NCI-H774 (cell line): ENCODE results near the gene MAJIN.
"Not testable (repeated sequence)": the region's sequence is repeated elsewhere in the genome, so short reads cannot be mapped to it uniquely, and the experiment has no call there.

Experiments
- DNase-seq: peaks from one replicate; lab custom pipeline; 2025; lab: John Stamatoyannopoulos, UW

Gene MAJIN

GRCh38 chr11:64990222-64990923 lies 18.5 kb upstream of the MAJIN start:
- no peak for DNase-seq

- no peak for DNase-seq
These were observed 17.5 kb upstream of the MAJIN start for GRCh38 chr11:64989416-64989815.

GRCh38 chr11:64987998-64988854 lies 16.3 kb upstream of the MAJIN start:
- DNase-seq: no peak

GRCh38 chr11:64983339-64983738 lies 11.4 kb upstream of the MAJIN start:
- not testable (repeated sequence) for DNase-seq

GRCh38 chr11:64976651-64977050 lies 4.7 kb upstream of the MAJIN start:
- no peak for DNase-seq

- no peak for DNase-seq
These were observed 2.2 kb upstream of the MAJIN start for GRCh38 chr11:64974124-64974523.

GRCh38 chr11:64970731-64971151 lies 1.2 kb downstream of the MAJIN start:
- no peak for DNase-seq

- DNase-seq: no peak
These were observed 2.7 kb downstream of the MAJIN start for GRCh38 chr11:64969209-64969608.

GRCh38 chr11:64967375-64967774 lies 4.5 kb downstream of the MAJIN start:
- DNase-seq: no peak

GRCh38 chr11:64963072-64963631 lies 8.8 kb downstream of the MAJIN start:
- DNase-seq: no peak

GRCh38 chr11:64960719-64961118 lies 11.2 kb downstream of the MAJIN start:
- no peak for DNase-seq

GRCh38 chr11:64959498-64959897 lies 12.4 kb downstream of the MAJIN start:
- DNase-seq: no peak

GRCh38 chr11:64954201-64954600 lies 17.7 kb downstream of the MAJIN start:
- DNase-seq: no peak

GRCh38 chr11:64951529-64951928 lies 20.4 kb downstream of the MAJIN start:
- no peak for DNase-seq

- no peak for DNase-seq
These were observed 24.6 kb downstream of the MAJIN start for GRCh38 chr11:64947208-64947814.

GRCh38 chr11:64936539-64936938 lies 35.4 kb downstream of the MAJIN start:
- no peak for DNase-seq

- no peak for DNase-seq
These were observed 36.4 kb downstream of the MAJIN start, which contains the start of gene GPHA2 for GRCh38 chr11:64935359-64936081. GPHA2 (minus strand) TSS chr11:64935893; CDS start chr11:64935460, 433 bp downstream.

- DNase-seq: no peak
These were observed 37.1 kb downstream of the MAJIN start for GRCh38 chr11:64934682-64935358.

- DNase-seq: no peak
These were observed 37.8 kb downstream of the MAJIN start for GRCh38 chr11:64933935-64934681.

GRCh38 chr11:64933213-64933934 lies 38.5 kb downstream of the MAJIN start:
- DNase-seq: no peak
